GM12878 (cell line): ENCODE results near the gene THADA. TPM values are rescaled to one million over a fixed set of nuclear protein-coding genes. Genes with fewer than 3 reads are reported as not detected.

Source experiments
- ATAC-seq: fragments of 200-7000 bp; cut with Tn5 transposase; 3 replicates; pipeline ENCODE4 v1.9.1; 2020; ENCODE audit warnings: mild to moderate bottlenecking, moderate library complexity
- BruUV-seq: library from RNA; stranded (reverse); fragments of 400-500 nt; replicated peaks from 2 replicates; lab custom pipeline; 2021; lab: Mats Ljungman, UMichigan
- CTCF ChIA-PET: fragments of 300-600 bp; sonication (Branson Sonifier 250); formaldehyde crosslinking; extraction: SDS; loops from one replicate; lab custom pipeline; 2021; ENCODE audit warnings: inconsistent platforms; lab: Yijun Ruan, JAX
- POLR2A ChIA-PET: fragments of 350-600 bp; formaldehyde crosslinking; extraction: SDS; loops from one replicate; lab custom pipeline; 2021; ENCODE audit warnings: inconsistent platforms; lab: Charles Lee
- RAD21 ChIA-PET: fragments of 300-600 bp; sonication (Branson Sonifier 250); formaldehyde crosslinking; loops from one replicate; lab custom pipeline; 2023; ENCODE audit warnings: antibody characterized with exemption; ENCODE audit not compliant: unreplicated experiment; lab: Charles Lee
- SMC1A ChIA-PET: fragments of 300-600 bp; sonication (Branson Sonifier 250); formaldehyde crosslinking; loops from one replicate; lab custom pipeline; 2023; ENCODE audit not compliant: unreplicated experiment, uncharacterized antibody; lab: Charles Lee
- DNase-seq: peaks from one replicate; pipeline ENCODE4 v3.0.0-alpha.2; 2011; ENCODE audit warnings: low read depth, low spot score
- FAIRE-seq: peaks from 3 replicates; lab custom pipeline; 2011; peaks lifted over from hg19 to GRCh38; lab: Jason Lieb, UNC
- H2AFZ ChIP-seq: 2 replicates; pipeline ENCODE4 v1.6.0; 2011; ENCODE audit warnings: low read depth, low read length, control low read depth; ENCODE audit not compliant: control insufficient read depth
- H3K27ac ChIP-seq: 2 replicates; pipeline ENCODE4 v1.5.1; 2011; ENCODE audit warnings: control low read depth; ENCODE audit not compliant: control insufficient read depth, insufficient read depth
- H3K27me3 ChIP-seq, 2 experiments: replicated peaks in 1 of 2; 2 replicates each; pipeline versions ENCODE4 v1.6.0 to v1.6.1; 2011; ENCODE audit warnings: low read length in 1 of 2; ENCODE audit not compliant: control insufficient read depth in 2 of 2, insufficient read depth in 2 of 2
- H3K36me3 ChIP-seq, 2 experiments: 2 replicates each; pipeline ENCODE4 v1.5.1; 2011; ENCODE audit warnings: low read length in 1 of 2; ENCODE audit not compliant: control insufficient read depth in 2 of 2, insufficient read depth in 2 of 2
- H3K4me1 ChIP-seq: 2 replicates; pipeline ENCODE4 v1.6.1; 2011; ENCODE audit warnings: mild to moderate bottlenecking, low read length, moderate library complexity, mixed read lengths; ENCODE audit not compliant: control insufficient read depth, insufficient read depth
- H3K4me2 ChIP-seq: 2 replicates; pipeline ENCODE4 v1.6.0; 2011; ENCODE audit warnings: control low read depth; ENCODE audit not compliant: control insufficient read depth, insufficient read depth
- H3K4me3 ChIP-seq: fragments of 200-600 bp; sonication (generic); 2 replicates; pipeline ENCODE4 v1.5.1; 2016
- H3K79me2 ChIP-seq: 2 replicates; pipeline ENCODE4 v1.6.0; 2011; ENCODE audit warnings: low read length; ENCODE audit not compliant: control insufficient read depth, insufficient read depth
- H3K9ac ChIP-seq: 2 replicates; pipeline ENCODE4 v1.8.0; 2011; ENCODE audit warnings: low read length, control low read depth, mixed read lengths; ENCODE audit not compliant: control insufficient read depth, insufficient read depth
- H3K9me3 ChIP-seq: replicated peaks from 3 replicates; pipeline ENCODE4 v1.5.1; 2011; ENCODE audit warnings: mild to moderate bottlenecking, low read length; ENCODE audit not compliant: control insufficient read depth, insufficient read depth
- H4K20me1 ChIP-seq: 2 replicates; pipeline ENCODE4 v1.6.0; 2011; ENCODE audit not compliant: control insufficient read depth, insufficient read depth
- CHD1 ChIP-seq: IDR thresholded peaks from 2 replicates; pipeline ENCODE4 v1.6.1; 2012; ENCODE audit warnings: low read depth, low read length, improper control_type of control experiment
- CHD2 ChIP-seq: IDR thresholded peaks from 2 replicates; pipeline ENCODE4 v1.6.1; 2011; ENCODE audit warnings: low read depth, low read length, improper control_type of control experiment, borderline replicate concordance
- FOXM1 ChIP-seq: IDR thresholded peaks from 2 replicates; pipeline ENCODE4 v1.6.1; 2012; ENCODE audit warnings: low read depth, mild to moderate bottlenecking, inconsistent platforms, low read length, moderate library complexity
- PBX3 ChIP-seq: IDR thresholded peaks from 2 replicates; pipeline ENCODE4 v1.6.1; 2011; ENCODE audit warnings: mild to moderate bottlenecking, low read depth, low read length, moderate library complexity; ENCODE audit not compliant: insufficient replicate concordance
- SRF ChIP-seq, 2 experiments: IDR thresholded peaks; 2 replicates each; pipeline ENCODE4 v1.6.1; 2011; ENCODE audit warnings: low read depth in 2 of 2, low read length in 2 of 2, mild to moderate bottlenecking in 1 of 2, moderate library complexity in 1 of 2
- SUPT20H ChIP-seq: IDR thresholded peaks from 2 replicates; pipeline ENCODE4 v1.6.1; 2011; ENCODE audit warnings: low read depth, mild to moderate bottlenecking, low read length, moderate library complexity, borderline replicate concordance; ENCODE audit not compliant: control insufficient read depth
- USF1 ChIP-seq: IDR thresholded peaks from 2 replicates; pipeline ENCODE4 v1.6.1; 2011; ENCODE audit warnings: borderline replicate concordance, low read depth, mild to moderate bottlenecking, moderate library complexity, mixed read lengths, low read length; ENCODE audit not compliant: insufficient read depth; ENCODE audit errors: extremely low read length
- in situ Hi-C: fragments of 300-500 bp; cut with MboI; formaldehyde crosslinking; loops from 9 replicates; pipeline ENCODE4 v1.14.3; 2018; ENCODE audit warnings: mixed read lengths
- intact Hi-C: fragments of 100-400 bp; cut with micrococcal nuclease; formaldehyde crosslinking; loops from one replicate; pipeline ENCODE4 v1.14.2; 2022; ENCODE audit not compliant: unreplicated experiment
- polyA plus RNA-seq, 11 experiments: library from polyadenylated mRNA; depleted of rRNA in 4 of 11; unstranded in 6 of 11; stranded (reverse) in 5 of 11; fragments of >200 nt; fragmentation: Nextera tagmentation in 4 of 11; fragmentation: Illumina TruSeq in 1 of 11; extraction: Ambion mirVana in 4 of 11; extraction: Trizol in 1 of 11; gene quantifications; 1 replicate in 1 of 11; 2 replicates in 10 of 11; pipeline versions ENCODE4 v1.2.1 to v1.2.3, GENCODE V29; 2011 to 2016; ENCODE audit warnings: inconsistent platforms in 2 of 11, missing spikeins in 2 of 11, low read depth in 1 of 11
- total RNA-seq, 4 experiments: library from RNA; depleted of rRNA in 3 of 4; stranded (reverse); fragments of >200 nt in 3 of 4; fragmentation: Illumina TruSeq in 1 of 4; extraction: Trizol in 1 of 4; gene quantifications; 2 replicates each; pipeline versions ENCODE4 v1.2.1 to v1.2.3, GENCODE V29; 2013 to 2021

THADA gene
- total and polyA plus RNA-seq, 10 of the 15 experiments (the other 5 are each of a cell fraction or from before 2014, with no cell fraction given), result 14.6 to 33.2 (median 23.2) TPM

DNA sequence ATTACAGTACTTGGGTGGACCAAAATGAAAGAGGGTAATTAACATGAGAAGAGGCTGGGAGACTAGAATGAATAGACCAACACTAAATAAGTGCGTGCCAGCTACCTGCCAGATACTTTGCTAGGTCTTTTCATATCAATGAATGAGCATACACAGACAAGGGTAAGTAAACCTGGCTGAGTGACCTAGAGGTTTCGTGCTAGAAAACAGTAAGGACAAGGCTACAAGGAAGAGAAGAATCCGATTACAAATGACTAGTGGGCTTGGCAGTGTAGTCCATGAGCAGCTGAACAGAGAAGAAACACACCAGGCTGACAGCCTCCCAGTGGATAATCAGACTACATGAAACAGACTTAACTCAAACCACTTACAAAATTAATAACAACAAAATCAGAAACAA is 64.6 kb downstream of the THADA start (continued):
- no peak for TF ChIP-seq SUPT20H
- no peak for TF ChIP-seq SRF (IDR thresholded peaks at IDR 0.05; ENCODE audit: low read depth in 2 of 2, low read length in 2 of 2)
- no peak for TF ChIP-seq CHD1
- no peak for TF ChIP-seq PBX3
- no peak for TF ChIP-seq FOXM1
- TF ChIP-seq, all 136 proteins: peak for 0

- no peak overlapping the region for H3K27ac ChIP-seq
- in situ Hi-C loops, result no loop called here
- DNase-seq, result no peak
- no peak for TF ChIP-seq USF1
- no peak for TF ChIP-seq CHD2
- TF ChIP-seq, all 136 proteins: peak for 0
- POLR2A ChIA-PET, result no interaction called here
- H2AFZ ChIP-seq, result no peak overlapping the region
- intact Hi-C loops, result no loop called here
- CTCF ChIA-PET, result interaction anchor here (0.6 to 1.8 kb wide), 3 partner anchors 8 to 15 kb away, joined by 3 to 5 read pairs (median 3); no protein-coding TSS in a partner anchor
- no peaks in the 10 kb centered on the region for H3K27me3 ChIP-seq
- BruUV-seq, result no TSS peak
- no peaks in the 10 kb centered on the region for H3K9me3 ChIP-seq
- no peaks in the 10 kb centered on the region for H3K4me1 ChIP-seq
- H4K20me1 ChIP-seq, result no peaks in the 10 kb centered on the region
- H3K9ac ChIP-seq, result no peak overlapping the region
- RAD21 ChIA-PET, result no interaction called here
- 0 out of 4 replicates have a peak, but pooled peaks cover 0 to 7% of the 10 kb centered on the region in 2 experiments for H3K36me3 ChIP-seq
- no peaks in the 10 kb centered on the region for H3K79me2 ChIP-seq
- ATAC-seq, result no peak
- FAIRE-seq, result no peak
- no peak overlapping the region for H3K4me3 ChIP-seq
- SMC1A ChIA-PET, result interaction anchor here (0.6 to 1.5 kb wide), 4 partner anchors 9 to 566 kb away, joined by 3 to 4 read pairs (median 3); no protein-coding TSS in a partner anchor
- no peak overlapping the region for H3K4me2 ChIP-seq
Observed at GRCh38 chr2:43526994-43527393, 68.8 kb downstream of the THADA start.
